ENCODE measurements around the gene MYRIP. TPM values are rescaled to one million over a fixed set of nuclear protein-coding genes. Genes with fewer than 3 reads are reported as not detected.
A peak's percentile ranks its signal among the peaks of the same experiment; 100 is the strongest.

Gene MYRIP
- total RNA-seq, 1 donor from 2014 or later: 10.6 TPM

GRCh38 chr3:40211579-40211978 is 402.2 kb downstream of the MYRIP start:
- DNase-seq (ENCODE audit: low spot score in 2 of 2) (no peak), FAIRE-seq (no peak)

GRCh38 chr3:40213556-40213955 is 404.1 kb downstream of the MYRIP start:
- FAIRE-seq (no peak), DNase-seq (ENCODE audit: low spot score in 2 of 2) (no peak)

- FAIRE-seq: no peak
Observed at GRCh38 chr3:40215015-40215414, 405.6 kb downstream of the MYRIP start.

DNA sequence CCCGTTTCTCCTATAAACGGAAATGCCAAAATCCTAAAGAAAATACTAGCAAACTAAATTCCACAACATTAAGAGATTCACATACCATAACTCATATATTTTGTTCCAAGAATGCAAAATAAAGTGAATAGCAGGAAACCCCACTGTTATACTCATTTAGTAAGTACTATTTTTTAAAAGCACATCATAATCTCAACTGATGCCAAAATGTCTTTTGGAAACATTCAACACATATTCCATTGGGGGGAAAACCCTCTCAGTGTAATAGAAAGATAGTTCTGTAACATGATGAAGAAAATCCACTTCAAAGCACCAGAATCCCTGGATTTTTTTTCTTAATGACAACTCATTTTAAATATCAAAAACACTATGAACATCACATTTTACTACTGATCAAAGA is 407.1 kb downstream of the MYRIP start:
- no peak for DNase-seq (ENCODE audit: low spot score in 2 of 2)
- FAIRE-seq: no peak

More at GRCh38 chr3:40215015-40215414, 405.6 kb downstream of the MYRIP start:
- DNase-seq (ENCODE audit: low spot score in 2 of 2): no peak

DNA sequence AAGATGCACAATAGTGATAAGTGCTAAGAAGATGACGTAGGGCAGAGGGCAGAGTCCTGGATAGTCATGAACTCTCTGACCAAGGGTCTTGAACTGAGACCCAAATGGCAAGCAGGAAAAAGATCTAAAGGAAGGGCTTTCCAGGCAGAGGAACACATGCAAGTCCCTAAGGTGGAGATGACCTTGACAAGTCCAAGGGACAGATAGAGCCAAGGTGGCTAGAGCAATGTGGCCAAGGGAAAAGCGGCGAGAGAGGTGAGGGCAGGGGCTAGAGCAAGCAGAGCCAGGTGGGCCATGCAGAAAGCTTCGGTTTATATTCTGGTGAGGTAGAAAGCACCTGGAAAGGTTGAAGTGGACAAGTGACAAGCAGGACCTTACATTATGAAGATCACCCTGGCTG is 414.4 kb downstream of the MYRIP start:
- FAIRE-seq (no peak), DNase-seq (ENCODE audit: low spot score in 2 of 2) (no peak)

DNA sequence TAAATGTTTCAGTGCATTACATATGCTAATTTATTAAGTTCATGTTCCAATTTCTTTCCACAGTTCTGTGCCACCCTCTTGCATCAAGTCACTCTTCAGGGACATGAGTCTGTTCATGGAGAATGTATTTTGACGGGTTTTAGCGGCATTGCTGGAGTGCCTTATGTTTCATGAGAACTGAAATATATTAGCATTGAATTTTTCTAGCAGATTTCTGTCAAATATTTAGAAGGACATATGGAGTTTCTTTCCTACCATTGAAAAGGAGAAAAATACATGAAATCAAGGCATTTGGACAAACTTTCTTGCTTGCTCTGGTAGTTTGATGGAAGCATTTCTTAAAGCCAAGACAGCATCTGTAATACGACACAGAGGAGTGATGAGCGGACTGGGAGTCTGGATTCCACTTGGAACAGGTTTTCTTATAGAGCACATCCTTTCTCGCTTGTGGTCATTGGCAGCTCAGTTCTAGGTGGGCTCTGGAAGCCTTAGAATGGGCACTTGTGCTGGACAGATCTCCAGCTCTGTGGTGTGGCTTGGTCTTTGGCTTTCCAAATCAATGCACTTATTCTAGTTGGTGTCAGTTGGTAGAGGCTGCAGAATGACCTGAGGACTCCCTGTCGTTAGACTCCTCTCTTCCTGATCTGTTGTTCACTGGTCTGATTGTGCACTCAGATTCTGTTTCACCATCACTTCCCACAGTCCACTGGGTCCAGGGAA is 415.5 kb downstream of the MYRIP start:
- no peak for FAIRE-seq
- DNase-seq (ENCODE audit: low spot score in 2 of 2): no peak

DNA sequence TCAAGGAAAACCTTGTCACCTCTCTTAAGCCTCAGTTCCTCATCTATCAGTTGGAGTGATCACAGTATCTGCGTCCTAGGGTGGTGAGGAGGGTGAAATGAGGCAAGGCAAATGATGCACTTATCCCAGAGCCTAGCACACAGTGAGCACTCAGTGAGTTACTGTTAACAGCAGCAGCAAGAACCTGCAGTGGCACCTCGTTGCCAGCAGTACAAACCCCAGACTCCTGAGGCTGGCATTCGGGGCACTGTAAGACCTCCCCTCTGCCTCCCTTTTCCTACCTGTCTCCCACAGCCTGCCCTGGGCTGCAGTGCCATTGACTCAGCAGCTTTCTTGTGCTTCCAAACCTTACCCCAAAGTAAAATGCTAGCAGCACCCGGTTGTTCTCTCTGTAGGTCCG is 417.2 kb downstream of the MYRIP start:
- no peak for FAIRE-seq
- no peak for DNase-seq (ENCODE audit: low spot score in 2 of 2)

GRCh38 chr3:40228792-40229350 is 419.5 kb downstream of the MYRIP start:
- FAIRE-seq (no peak), DNase-seq (ENCODE audit: low spot score in 2 of 2) (no peak)

DNA sequence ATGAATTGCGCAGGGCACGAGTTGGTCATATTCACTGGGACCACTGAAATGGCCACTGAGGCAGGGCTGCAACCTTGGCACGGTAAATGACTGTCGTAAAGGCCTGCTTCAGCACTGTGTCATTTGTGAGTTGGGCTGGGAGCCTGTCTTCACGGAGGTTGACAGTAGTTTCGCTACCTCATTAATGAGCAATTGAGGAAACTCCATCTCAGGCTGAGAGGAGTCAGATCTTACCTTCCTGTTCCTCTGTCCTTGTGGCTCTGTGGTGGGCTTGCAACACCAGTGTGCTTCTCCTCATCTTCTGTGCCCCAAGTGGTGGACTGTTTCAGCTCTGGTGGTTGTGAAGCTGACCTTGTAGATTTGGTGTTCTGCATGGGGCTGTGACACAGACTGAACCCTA is 420.0 kb downstream of the MYRIP start:
- DNase-seq (ENCODE audit: low spot score in 2 of 2): no peak
- FAIRE-seq: no peak

DNA sequence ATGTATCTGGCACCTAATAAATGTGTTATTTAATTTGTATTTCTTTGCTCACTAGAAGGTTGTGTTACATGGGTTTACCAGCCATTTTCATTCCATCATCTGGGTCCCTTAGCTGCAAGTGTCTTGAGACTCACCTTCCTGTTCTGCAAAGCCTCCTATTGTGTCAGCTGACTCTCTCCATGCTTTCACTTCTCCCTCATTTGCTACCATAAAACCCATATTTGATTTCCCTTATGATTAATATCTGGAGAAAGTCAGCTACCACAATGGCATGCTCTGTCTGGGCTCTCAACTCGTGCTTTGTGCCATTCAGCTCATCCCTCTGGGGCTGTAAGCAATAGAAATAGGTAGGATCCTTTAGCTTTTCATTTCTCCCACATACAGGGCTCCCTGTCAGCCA is 420.6 kb downstream of the MYRIP start:
- no peak for DNase-seq (ENCODE audit: low spot score in 2 of 2)
- no peak for FAIRE-seq

DNA sequence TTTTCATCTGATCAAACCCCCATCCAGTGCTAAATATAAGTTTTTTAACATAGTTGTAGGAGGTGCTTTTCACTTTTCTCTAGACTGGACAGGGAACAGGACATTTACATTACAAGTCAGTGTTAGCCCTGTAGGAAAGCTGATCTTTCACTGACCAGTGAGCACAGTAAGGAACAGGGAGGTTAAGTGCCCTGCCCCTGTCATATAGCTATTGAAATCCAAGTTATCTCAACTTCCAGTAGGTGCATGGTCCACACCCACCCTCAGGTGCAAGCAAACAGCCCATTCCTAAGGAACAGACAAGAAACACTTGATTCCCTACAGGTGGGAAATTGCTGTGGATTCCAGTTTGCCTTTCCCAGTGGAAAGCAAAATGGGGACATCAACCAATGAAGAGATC is 421.0 kb downstream of the MYRIP start:
- no peak for FAIRE-seq
- no peak for DNase-seq (ENCODE audit: low spot score in 2 of 2)

DNA sequence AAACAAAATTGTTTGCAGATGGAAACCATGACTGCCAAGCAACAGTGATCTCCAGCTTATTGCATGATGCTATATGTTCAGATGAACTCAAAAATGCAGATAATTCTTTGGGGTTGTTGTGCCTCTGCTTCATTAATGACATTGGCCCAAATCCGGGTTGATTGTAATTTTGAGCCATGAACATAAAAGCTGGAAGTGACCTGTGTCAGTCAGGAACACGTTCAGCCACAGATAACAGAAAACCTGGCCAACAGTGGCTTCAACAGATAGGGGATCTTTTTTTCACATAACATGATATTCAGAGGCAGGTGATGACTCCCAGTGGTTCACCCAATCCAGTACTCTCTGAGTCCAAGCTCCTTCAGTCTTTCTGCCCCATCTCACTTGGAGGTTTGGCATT is 423.2 kb downstream of the MYRIP start:
- DNase-seq (ENCODE audit: low spot score in 2 of 2) (no peak), FAIRE-seq (no peak)

GRCh38 chr3:40237159-40237558 is 427.8 kb downstream of the MYRIP start:
- no peak for FAIRE-seq
- no peak for DNase-seq (ENCODE audit: low spot score in 2 of 2)

GRCh38 chr3:40237889-40238571 is 428.6 kb downstream of the MYRIP start:
- FAIRE-seq (no peak), DNase-seq (ENCODE audit: low spot score in 2 of 2) (peak; percentile 3 to 24)

DNA sequence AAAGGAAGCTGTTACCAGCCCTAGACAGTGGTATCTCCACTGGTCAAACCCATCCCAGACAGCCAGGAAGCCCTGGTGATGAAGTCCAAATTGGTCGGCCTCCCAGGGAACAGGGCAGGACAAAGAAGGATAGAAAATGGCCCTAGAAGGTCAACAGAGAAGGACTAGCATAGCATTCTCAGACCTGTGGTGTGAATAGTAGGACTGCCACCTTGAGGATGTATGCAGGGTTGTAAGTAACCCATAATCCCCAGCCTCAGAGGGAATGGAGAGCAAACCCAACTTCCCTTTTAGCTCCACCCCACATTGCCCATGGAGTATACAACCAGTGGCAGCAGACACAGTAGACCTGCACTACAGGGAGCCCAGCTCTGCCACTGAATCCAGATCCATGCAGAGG is 431.5 kb downstream of the MYRIP start:
- no peak for FAIRE-seq
- no peak for DNase-seq (ENCODE audit: low spot score in 2 of 2)

DNA sequence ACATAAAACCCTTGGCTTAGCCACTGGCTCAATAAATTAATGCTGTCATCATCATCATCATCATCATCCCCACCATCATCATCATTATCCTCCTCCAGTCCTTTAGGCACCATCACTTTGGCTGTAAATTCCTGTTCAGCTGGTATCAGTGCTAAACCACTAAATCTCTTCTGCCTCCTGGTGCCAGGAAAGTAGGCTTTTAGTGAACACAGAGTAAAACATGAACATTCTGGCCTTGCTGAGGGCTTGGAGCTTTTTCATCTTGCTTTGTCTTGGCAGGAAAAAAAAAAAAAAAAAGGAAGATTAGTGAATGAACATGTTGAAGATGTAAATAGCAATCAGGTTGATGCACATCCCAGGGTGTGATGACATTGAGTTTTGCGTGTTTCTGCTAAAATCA is 432.8 kb downstream of the MYRIP start:
- FAIRE-seq (no peak), DNase-seq (ENCODE audit: low spot score in 2 of 2) (no peak)

GRCh38 chr3:40242638-40243037 is 433.2 kb downstream of the MYRIP start:
- peak; percentile 3 for FAIRE-seq
- no peak for DNase-seq (ENCODE audit: low spot score in 2 of 2)

DNA sequence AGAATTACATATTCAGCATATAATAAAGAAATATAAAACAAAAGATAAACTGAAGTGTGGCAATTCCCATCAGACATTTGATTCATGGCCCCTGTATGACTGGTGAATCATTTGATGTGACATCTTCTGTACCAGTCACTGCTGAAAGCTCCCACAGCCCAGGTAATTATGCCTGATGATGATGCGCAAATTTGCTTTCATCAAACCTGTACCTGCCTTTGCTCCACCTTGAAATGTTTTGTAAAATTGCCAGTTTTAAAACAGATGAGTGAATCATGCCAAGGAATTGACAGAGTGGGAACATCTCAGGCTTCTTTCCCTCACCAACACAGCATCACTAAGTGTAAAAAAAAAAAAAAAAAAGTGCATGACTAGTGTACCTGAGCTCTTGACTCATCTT is 433.6 kb downstream of the MYRIP start:
- no peak for FAIRE-seq
- DNase-seq (ENCODE audit: low spot score in 2 of 2): no peak

GRCh38 chr3:40247714-40248454 is 438.5 kb downstream of the MYRIP start:
- FAIRE-seq (no peak), DNase-seq (ENCODE audit: low spot score in 2 of 2) (no peak)

- FAIRE-seq (no peak), DNase-seq (ENCODE audit: low spot score in 2 of 2) (no peak)
Observed at GRCh38 chr3:40248591-40248990, 439.2 kb downstream of the MYRIP start.

DNA sequence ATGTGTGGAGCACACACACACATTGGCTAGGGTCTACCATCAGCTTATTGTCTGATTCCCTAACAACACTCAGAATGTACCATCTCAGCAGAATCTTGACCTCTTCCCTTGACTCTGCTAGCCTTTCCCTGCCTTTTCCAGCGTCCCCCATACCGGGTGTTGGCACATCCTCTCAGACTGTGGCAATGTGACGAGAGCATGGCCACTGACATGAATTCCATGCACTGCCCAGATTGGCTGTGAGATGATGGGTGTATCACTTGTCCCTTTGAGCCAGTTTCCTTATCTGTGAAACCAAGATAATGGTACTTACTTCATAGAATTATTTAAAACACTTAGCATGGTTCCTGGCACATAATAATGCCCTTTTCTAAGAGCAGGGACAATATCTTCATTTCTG is 439.8 kb downstream of the MYRIP start:
- DNase-seq (ENCODE audit: low spot score in 2 of 2) (no peak), FAIRE-seq (no peak)

Data from frontal cortex (tissue), 4 donors.